Adrenal gland (tissue), 12 donors: Measurements from ENCODE around the gene MID1. TPM values are rescaled to one million over a fixed set of nuclear protein-coding genes. Genes with fewer than 3 reads are reported as not detected.

ENCODE experiments used
- DNase-seq, 7 donors: peaks; one replicate each; pipeline ENCODE4 v3.0.0-alpha.2; 2019 to 2020
- H3K27ac ChIP-seq, 5 donors: fragments of 200-600 bp; sonication (generic) in 4 of 5; 1 replicate in 3 of 5; 2 replicates in 2 of 5; pipeline versions ENCODE4 v1.5.1 to v1.8.0; 2016 to 2020; ENCODE audit warnings: mild to moderate bottlenecking in 1 of 5
- H3K27me3 ChIP-seq: fragments of 200-600 bp; 2 replicates; pipeline ENCODE4 v1.8.0; 2021
- H3K36me3 ChIP-seq, 2 donors: fragments of 200-600 bp; replicated peaks in 1 of 2; 1 replicate in 1 of 2; 2 replicates in 1 of 2; pipeline versions ENCODE4 v1.5.1 to v1.8.0; 2018 to 2022
- H3K4me1 ChIP-seq, 2 donors: fragments of 200-600 bp; replicated peaks in 1 of 2; 1 replicate in 1 of 2; 2 replicates in 1 of 2; pipeline versions ENCODE4 v1.5.1 to v1.8.0; 2018 to 2021
- H3K4me3 ChIP-seq, 4 donors: fragments of 200-600 bp; sonication (generic) in 3 of 4; one replicate each; pipeline ENCODE4 v1.5.1; 2016 to 2018
- H3K9me3 ChIP-seq, 3 donors: fragments of 200-600 bp; sonication (generic) in 1 of 3; replicated peaks in 1 of 3; 1 replicate in 2 of 3; 2 replicates in 1 of 3; pipeline versions ENCODE4 v1.5.1 to v1.8.0; 2016 to 2021
- POLR2A ChIP-seq, 2 donors: fragments of 450-650 bp; IDR thresholded peaks; one replicate each; pipeline ENCODE4 v1.6.1; 2017; ENCODE audit warnings: antibody characterized with exemption in 2 of 2, mild to moderate bottlenecking in 2 of 2, moderate library complexity in 1 of 2
- WGBS, 4 donors: extraction: QIAGEN DNeasy Blood & Tissue Kit in 2 of 4; methylation state at CpG; one replicate each; pipeline versions ENCODE4 v1.1.5 to v1.1.7; 2013 to 2017; 5-methylcytosine and 5-hydroxymethylcytosine counted together
- intact Hi-C, 2 donors: fragments of 100-400 bp; cut with DNase I; formaldehyde crosslinking; loops; one replicate each; pipeline versions ENCODE4 v1.14.1 to v1.15.0; 2022 to 2023
- polyA plus RNA-seq, 3 donors: library from polyadenylated mRNA; stranded (reverse); fragments of 200-250 nt in 2 of 3; fragments of 350-450 nt in 1 of 3; fragmentation: Illumina TruSeq in 1 of 3; extraction: RNeasy Lipid Tissue Mini Kit (QIAGEN cat#74804) in 1 of 3; gene quantifications; one replicate each; pipeline ENCODE4 v1.2.3, GENCODE V29; 2013 to 2014
- total RNA-seq, 9 donors: library from RNA; depleted of rRNA in 4 of 9; stranded (reverse); fragments of >200 nt in 4 of 9; fragments of 120-200 nt in 1 of 9; fragmentation: NEBNext Ultra II Directional in 1 of 9; extraction: Animal tissue kit (Norgen Biotek cat#: 25700) in 1 of 9; gene quantifications; one replicate each; pipeline versions ENCODE4 v1.1.0 to v1.2.4, GENCODE V29; 2013 to 2023
- TF ChIP-seq, protein P1 (sequence below), 6 experiments: fragments of 450-650 bp in 4 of 6; fragments of 200-600 bp in 2 of 6; sonication (generic) in 1 of 6; IDR thresholded peaks; 1 replicate in 5 of 6; 2 replicates in 1 of 6; pipeline versions ENCODE4 v1.5.1 to v1.8.0; 2016 to 2021; ENCODE audit warnings: antibody characterized with exemption in 6 of 6, mild to moderate bottlenecking in 2 of 6, moderate library complexity in 1 of 6
- donor health status: healthy with polysubstance abuse.
- donor health status: Bipolar disorder and iron deficiency.
- donor health status: DM: yes; HTN: yes; CAD: no.
- donor health status: DM: no; HTN: no; CAD: no.
- donor health status: DM: no; HTN: no; CAD: no.
- donor health status: DM: yes; HTN: yes; CAD: no.

Gene MID1
- total and polyA plus RNA-seq, 12 donors, result 3.6 to 19.4 (median 7.7) TPM

GRCh38 chrX:10420134-10420533 lies 200.3 kb downstream of the MID1 start:
- Histone ChIP-seq H3K27ac (no peak overlapping the region), H3K4me3 (no peak overlapping the region), H3K27me3 (no peaks in the 10 kb centered on the region), H3K9me3 (no peaks in the 10 kb centered on the region), H3K36me3 (no peaks in the 10 kb centered on the region), H3K4me1 (no peaks in the 10 kb centered on the region)
- DNase-seq, result no peak
- 52 to 65% (median 56%) methylated on average over 5 to 6 of the region's 6 CpGs for WGBS, 4 donors
- intact Hi-C loops, result no loop called here
- no peak for TF ChIP-seq POLR2A (IDR thresholded peaks at IDR 0.05)
- TF ChIP-seq, protein P1, sequence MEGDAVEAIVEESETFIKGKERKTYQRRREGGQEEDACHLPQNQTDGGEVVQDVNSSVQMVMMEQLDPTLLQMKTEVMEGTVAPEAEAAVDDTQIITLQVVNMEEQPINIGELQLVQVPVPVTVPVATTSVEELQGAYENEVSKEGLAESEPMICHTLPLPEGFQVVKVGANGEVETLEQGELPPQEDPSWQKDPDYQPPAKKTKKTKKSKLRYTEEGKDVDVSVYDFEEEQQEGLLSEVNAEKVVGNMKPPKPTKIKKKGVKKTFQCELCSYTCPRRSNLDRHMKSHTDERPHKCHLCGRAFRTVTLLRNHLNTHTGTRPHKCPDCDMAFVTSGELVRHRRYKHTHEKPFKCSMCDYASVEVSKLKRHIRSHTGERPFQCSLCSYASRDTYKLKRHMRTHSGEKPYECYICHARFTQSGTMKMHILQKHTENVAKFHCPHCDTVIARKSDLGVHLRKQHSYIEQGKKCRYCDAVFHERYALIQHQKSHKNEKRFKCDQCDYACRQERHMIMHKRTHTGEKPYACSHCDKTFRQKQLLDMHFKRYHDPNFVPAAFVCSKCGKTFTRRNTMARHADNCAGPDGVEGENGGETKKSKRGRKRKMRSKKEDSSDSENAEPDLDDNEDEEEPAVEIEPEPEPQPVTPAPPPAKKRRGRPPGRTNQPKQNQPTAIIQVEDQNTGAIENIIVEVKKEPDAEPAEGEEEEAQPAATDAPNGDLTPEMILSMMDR (IDR thresholded peaks at IDR 0.05), result no peak

DNA sequence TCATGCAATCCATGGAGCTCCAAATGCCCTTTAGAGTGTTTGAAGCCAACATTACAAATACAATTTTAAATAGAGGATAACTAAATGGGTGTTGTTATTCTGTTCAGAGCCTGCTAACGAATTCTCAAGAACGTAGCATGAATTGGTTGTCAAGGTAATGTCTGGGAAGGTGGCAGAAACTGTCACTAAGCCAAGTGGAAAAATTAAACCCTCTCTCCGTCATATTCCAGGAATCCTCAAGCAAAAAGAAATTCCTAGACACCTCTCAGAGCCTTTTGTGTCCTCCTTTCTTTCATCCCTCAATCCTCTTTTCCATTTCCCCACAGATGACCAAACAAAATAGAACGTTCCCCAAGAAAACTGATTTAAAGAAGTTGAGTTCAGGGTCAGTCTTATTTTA lies 204.0 kb downstream of the MID1 start:
- H3K4me3 ChIP-seq, result no peak overlapping the region
- no peak overlapping the region for H3K27ac ChIP-seq
- no peak for DNase-seq
- 68 to 89% (median 77%) methylated on average over 4 of the region's 4 CpGs for WGBS, 4 donors
- no peaks in the 10 kb centered on the region for H3K4me1 ChIP-seq
- H3K36me3 ChIP-seq, result no peaks in the 10 kb centered on the region
- TF ChIP-seq, protein P1 (IDR thresholded peaks at IDR 0.05), result no peak
- TF ChIP-seq POLR2A (IDR thresholded peaks at IDR 0.05), result no peak
- no peaks in the 10 kb centered on the region for H3K9me3 ChIP-seq
- intact Hi-C loops, result no loop called here
- H3K27me3 ChIP-seq, result no peaks in the 10 kb centered on the region

DNA sequence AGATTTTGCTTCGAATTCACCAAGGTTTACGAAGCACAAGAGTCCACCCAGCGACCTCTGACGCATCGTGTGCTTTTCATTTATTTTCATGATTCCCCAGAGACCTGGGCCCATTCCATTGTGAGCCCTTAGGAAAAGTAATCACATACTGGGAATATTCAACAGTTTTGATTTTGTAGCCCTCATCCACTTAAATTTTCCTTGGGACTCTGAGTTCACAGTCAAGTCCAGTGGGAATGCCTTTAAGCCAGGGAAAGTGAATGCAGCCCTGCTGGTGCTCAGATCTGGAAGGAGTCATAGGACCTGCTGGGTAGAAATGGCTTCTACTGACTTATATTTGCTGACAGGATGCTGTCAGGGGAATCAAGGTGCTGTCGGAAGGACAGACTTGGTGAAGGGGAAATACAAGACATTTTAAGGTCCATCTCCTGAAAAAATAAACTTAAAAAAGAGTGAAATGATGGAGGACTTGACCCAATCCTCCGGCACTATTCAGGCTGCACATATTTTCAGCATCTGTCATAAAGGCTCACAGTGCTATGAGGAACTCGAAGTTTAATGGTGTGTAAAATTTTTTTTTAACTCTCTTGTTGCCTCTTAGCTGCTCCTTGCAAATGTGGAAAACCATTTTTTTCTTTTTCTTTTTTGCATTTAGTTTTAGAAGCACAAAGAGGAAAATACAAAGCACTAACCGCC lies 204.9 kb downstream of the MID1 start:
- Histone ChIP-seq H3K27ac (no peak overlapping the region), H3K36me3 (no peaks in the 10 kb centered on the region), H3K9me3 (no peaks in the 10 kb centered on the region), H3K4me1 (no peaks in the 10 kb centered on the region), H3K27me3 (no peaks in the 10 kb centered on the region), H3K4me3 (no peak overlapping the region)
- 71 to 79% (median 77%) methylated on average over 9 of the region's 9 CpGs for WGBS, 4 donors
- no peak for TF ChIP-seq POLR2A (IDR thresholded peaks at IDR 0.05)
- TF ChIP-seq, protein P1 (IDR thresholded peaks at IDR 0.05), result no peak
- DNase-seq, result no peak
- intact Hi-C loops, result no loop called here

- Histone ChIP-seq H3K4me1 (no peaks in the 10 kb centered on the region), H3K4me3 (no peak overlapping the region), H3K9me3 (no peaks in the 10 kb centered on the region), H3K36me3 (no peaks in the 10 kb centered on the region), H3K27me3 (no peaks in the 10 kb centered on the region), H3K27ac (no peak overlapping the region)
- no peak for DNase-seq
- intact Hi-C loops, result no loop called here
- TF ChIP-seq POLR2A (IDR thresholded peaks at IDR 0.05), result no peak
- TF ChIP-seq, protein P1 (IDR thresholded peaks at IDR 0.05), result no peak
- 78 to 86% (median 83%) methylated on average over 6 of the region's 6 CpGs for WGBS, 4 donors
Observed at GRCh38 chrX:10414862-10415261, 205.5 kb downstream of the MID1 start.
